ENCODE results near the gene BCL2. TPM values are rescaled to one million over a fixed set of nuclear protein-coding genes. Genes with fewer than 3 reads are reported as not detected.
"Not testable (repeated sequence)": the region's sequence is repeated elsewhere in the genome, so short reads cannot be mapped to it uniquely, and the experiment has no call there.

Gene BCL2
- total RNA-seq, 1 experiment from 2014 or later, result 0.07 TPM

DNA sequence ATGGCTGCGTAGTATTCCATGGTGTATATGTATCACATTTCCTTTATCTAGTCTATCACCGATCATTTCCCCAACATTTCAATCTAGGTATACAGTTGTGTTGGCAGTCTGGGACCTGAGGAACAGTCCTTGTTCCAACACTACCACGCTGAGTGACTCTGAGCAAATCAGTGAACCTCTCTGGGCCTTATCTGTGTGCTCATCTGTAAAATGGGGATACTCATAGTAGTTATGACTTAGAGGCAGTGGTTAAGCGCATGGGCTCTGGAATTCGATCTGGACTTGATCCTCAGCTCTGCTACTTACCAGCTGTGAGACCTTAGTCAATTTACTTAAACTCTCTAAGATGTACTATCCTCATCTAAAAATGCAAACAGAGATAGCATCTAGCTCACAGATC, 85.1 kb downstream of the BCL2 start:
- no peak for DNase-seq (ENCODE audit: low read depth)

DNA sequence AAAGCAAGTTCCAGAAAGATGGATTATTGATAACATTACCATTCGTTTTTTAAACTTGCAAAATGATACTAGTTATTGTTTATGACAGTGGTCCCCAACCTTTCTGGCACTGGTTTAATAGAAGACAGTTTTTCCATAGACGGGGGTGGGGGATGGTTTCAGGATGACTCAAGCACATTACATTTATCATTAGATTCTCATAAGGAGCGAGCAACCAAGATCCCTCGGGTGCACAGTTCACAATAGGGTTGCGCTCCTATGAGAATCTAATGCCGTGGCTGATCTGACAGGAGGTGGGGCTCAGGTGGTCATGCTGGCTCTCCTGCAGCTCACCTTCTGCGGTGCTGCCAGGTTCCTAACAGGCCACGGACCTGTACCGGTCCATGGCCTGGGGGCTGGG, 86.2 kb downstream of the BCL2 start:
- DNase-seq (ENCODE audit: low read depth), result no peak

DNA sequence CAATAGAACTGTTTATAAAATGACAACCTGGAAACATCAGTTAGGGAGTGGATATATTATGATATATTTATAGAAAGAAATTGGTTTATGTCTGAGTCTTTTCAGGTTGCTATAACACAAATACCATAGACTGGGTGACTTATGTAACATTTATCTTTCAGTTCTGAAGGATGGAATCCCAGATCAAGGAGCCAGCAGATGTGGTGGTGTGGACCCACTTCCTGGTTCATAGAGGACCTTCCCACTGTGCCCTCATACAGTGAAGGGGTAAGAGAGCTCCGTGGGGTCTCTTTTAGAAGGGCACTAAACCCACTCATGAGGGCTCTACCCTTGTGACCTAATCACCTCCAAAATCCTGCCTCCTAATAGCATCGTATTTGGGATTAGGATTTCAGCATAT, 86.7 kb downstream of the BCL2 start:
- DNase-seq (ENCODE audit: low read depth), result no peak

DNA sequence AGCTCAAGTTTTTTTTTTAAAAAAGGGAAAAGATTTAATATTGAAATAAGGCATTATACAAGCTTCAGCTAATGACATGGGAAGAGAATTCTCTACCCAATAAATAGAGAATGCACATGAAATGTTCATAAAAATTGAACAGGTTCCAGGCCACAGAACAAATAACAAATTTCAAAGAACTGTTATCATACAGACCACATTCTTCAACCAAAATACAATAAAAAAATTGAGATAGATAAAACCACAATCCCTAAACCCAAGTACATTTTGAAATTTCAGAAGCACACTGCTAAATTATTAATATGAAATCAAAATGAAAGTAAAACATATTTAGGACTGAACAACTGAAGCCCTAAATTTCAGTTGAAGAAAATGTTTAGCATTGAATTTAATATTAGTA, 89.6 kb downstream of the BCL2 start:
- DNase-seq (ENCODE audit: low read depth), result no peak

DNA sequence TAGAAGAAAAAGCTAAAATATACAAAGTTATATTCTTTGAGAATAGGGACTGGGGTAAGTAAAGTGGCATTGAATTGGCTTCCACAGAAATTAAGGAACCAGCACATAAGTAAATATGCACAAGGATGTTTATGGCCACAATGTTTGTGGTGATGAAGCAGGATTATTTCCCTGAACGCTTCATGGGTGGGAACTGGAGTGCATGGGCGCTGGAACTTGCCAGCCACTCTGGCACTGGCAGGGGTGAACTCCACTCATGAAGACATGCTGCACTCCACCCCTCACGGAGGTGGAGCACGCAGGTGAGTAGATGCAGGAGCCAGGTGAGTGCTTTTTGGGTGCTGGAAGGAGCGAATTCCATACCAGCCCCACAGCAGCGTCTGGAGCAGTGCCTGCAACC, 94.1 kb downstream of the BCL2 start:
- DNase-seq (ENCODE audit: low read depth), result no peak

DNA sequence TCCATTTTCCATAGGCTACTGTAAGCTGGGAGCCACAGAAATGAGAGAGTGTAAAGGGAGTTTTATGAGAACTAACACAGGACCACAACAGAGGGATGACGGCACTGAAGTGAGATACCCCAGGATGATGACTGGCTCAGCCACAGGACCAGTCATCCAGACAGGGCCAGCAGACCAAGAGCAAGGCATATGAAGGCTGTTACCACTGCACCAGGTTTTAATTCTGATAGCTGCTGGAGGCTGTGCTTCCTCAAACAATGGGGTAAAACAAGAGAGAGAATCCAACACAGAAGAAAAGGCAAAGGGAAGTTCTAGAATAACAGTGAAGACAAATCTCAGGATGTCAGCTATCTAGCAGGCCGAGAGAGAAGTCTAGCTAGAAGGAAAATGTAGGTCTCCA, 94.9 kb downstream of the BCL2 start:
- DNase-seq (ENCODE audit: low read depth), result no peak

DNA sequence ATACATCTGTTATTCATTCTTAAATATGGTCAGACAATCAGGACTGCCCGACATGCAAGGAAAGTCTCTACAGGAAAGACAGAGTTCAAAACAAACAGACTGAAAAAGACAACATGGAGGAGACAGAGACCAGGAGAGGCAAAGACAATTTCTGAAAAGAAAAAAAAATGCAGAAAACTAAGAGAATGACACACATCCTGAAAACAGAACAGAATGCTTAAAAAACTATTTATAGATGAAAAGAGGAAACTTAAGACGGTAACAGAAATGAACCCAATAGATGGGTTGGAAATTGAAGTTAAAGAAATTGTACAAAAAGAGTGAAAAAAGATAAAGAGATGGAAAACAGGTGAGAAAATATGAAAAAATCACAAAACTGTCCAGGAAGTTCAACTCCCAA, 95.7 kb downstream of the BCL2 start:
- DNase-seq (ENCODE audit: low read depth), result no peak

DNA sequence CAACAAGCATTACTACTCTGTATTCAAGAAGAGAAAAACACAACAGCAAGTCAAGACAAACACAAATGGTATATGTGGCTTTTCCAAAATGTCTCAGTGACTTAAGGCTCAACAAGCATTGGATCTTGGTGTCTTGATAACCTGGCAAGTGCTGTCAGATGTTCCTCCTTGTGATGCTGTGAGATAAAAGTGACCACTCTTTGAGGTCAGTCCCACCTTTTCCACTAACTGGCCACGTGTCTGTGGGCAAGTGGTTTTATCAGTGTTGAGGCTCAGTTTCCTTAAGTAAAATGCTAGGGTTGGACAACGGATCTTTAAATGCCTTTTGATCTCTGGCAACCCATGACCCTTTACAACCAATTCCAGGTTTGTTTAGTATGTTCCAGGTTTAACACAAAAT, 98.7 kb downstream of the BCL2 start:
- DNase-seq (ENCODE audit: low read depth), result no peak

DNA sequence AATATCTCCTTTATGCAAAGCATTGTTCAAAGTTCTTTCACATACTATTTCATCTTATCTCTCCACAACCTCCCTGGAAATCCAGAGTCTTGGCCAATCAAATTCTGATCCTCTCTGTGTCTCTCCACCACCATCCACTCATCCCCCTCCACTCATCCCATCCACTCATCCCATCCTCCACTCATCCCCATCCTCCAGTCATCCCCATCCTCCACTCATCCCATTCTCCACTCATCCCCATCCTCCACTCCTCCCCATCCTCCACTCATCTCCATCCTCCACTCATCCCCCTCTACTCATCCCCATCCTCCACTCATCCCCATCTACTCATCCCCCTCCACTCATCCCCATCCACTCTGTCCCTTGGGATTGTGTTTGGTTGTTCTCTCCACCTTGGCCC, 101.1 kb downstream of the BCL2 start:
- no peak for DNase-seq (ENCODE audit: low read depth)

DNA sequence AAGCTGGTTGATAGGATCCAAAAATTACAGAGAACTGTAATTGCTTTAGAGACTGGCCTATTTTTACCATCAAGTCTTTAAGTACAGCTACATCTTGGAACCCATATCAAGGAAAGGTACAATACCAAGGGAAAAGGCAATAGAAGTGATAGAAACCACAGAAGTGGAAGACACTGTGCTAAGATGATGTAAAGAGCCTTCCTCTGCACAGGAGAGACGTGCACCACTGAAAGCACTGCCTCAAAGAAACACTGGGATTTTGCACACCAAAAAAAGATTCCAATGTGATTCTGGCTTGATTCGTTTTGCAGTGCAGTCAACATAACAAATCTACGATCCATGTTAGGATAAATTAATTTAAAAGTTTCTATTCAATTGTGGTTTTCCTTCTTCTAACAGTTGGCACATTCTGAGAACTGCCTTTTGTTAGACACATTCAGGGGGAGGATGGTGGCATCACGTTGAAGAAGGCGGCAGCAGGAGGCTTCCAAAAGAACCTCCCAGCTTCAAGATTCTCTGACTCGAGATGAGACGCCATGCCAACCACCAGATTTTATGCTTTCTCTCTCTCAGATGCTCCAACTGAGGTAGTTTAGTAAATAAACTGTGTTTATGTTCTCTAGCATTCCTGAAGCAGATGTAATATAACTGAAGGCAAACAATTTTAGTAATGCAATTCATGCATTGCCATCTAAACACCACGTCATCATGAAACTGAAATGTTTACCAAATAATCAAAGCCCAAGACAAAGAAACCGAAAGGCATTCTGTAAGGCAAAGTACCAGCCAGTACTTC, 102.9 kb downstream of the BCL2 start:
- DNase-seq (ENCODE audit: low read depth), result no peak

DNA sequence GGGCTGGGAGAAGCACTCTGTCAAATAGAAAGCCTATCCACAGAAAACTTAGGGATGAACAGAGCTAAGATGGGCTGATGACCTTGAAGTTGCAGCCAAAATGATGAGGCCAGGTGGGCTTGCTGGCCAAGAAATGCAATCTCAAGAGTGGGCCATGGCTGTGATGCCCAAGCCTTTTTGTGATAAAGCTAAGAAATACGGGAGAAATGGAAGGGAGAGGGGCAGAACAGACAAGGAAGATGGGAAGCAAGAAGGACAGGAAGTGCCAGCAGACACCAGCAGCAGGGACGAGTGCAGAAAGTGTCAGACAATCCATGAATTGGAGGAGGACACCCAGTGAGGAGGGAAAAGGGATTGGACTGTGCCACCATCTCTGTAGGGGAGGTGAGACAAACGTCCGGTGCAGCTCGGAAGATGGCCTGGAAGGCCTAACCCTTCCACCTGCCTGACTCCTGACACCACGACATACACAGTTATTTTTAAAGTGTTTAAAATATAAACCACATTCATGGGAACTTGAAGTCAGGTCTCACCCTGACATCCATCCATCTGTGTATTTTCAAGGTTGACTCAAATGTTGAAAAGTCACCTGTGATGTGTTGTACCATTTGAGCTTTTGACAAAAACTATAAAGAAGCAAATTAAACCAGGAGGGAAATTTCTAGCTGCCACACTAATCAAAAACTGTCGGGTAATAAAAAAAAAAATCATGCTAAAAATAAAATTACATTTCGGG, 105.5 kb downstream of the BCL2 start:
- DNase-seq (ENCODE audit: low read depth), result no peak

DNA sequence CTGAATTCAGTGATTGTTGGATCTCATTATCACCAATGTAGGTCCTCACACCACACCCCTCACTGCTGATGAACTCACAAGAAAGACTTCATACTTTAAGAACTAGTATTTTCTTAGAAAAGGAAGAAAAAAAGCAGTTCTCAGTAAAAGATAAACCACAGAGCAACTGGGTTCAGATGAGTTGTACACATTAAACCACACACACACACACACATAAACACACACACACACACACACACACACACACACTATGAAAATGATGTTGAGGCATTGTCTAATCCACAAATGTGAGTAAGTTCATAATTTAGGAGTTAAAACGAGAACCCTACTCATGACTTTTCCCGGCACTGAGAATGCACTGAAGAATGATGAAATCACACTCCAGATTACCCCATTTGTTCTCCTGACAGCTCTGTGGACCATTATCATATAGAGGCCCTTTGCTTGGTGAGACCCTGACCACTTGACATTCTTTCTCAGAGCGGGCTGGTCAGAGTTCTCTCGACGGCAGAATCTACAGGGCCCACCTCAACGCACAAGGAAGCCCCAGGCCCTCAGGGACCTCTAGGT, 106.2 kb downstream of the BCL2 start:
- no peak for DNase-seq (ENCODE audit: low read depth)

DNA sequence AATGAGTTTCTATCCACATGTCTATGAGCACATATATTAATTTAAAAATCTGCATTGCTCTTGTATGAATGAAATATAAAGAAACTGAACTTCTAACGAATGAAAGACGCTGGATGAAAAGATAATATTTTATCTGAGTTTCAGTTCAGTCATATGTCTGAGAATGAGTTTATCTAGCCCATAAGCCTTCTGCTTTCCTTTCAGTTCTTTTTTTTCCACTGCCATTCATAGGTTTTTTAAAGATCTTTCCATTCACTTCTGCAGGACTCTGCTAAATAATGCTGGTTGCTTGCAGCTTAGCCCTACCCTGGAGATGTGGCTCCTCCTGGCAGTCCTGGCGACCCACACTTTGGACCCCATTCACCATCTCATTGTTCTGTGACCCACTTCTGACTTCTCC, 109.0 kb downstream of the BCL2 start:
- DNase-seq (ENCODE audit: low read depth), result no peak

DNA sequence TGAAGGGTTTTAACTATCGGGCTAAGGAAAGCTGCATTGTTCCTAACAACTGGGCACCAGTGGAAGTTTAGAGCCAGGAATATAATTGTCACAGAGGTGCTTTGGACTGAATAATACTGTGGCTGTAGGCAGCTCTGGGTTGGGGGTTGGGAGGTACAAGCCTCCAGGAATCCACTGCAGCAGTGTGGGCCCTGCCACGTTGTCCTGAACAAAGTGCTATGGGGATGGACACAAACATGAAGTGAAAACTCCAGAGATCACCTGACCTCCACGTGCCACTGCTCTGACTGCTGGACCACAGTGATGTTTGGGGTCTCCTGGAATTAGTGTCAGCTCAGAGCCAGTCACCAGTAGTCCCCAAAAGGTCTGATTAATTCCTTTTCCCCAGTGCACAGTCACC, 110.9 kb downstream of the BCL2 start:
- no peak for DNase-seq (ENCODE audit: low read depth)

DNA sequence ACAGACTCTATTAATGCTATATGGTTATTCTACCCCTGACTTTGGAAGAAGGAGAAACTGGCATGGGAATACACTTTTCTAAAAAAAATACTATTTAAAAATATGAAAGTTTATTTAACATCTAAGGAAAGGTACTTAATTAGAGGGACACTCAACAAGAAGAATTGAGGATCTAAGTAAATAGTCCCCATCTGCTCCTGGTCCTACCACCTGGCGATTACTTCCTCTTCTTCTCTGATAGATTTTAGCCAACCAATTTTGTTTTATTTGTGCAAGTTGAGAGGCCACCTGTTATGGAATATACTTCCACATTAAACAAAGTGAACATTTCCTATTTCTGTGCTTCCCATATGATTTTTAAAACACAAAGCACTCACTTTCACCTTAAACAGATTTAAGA, 111.7 kb downstream of the BCL2 start:
- DNase-seq (ENCODE audit: low read depth), result no peak

DNA sequence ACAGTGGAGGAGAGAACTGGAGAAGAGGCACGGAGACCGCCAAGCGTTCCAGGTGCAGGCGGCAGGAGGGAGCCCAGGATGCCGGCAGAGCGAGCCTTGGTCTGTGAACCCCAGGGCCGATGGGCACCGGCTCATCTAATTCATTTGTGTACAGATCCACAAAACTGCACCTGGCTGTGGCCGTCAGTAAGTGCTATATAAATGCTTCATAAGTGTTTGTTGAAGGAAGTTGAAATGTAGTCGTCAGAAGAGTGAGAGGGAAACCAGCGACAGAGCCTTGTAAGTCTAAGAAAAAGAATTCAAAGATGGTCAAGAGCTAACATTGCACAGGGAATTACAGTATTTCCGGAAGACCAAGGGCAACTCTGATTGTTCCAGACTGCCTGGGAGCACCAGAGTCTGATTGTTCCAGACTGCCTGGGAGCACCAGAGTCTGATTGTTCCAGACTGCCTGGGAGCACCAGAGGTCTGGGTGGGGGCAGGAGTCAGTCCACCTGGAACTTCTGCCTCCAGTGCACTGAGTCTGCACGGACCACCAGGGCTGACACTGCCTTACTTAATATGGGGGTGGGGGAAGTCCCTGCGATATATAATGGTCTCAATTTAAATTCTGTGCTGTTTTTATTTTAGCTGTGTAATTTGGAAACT, 112.3 kb downstream of the BCL2 start:
- no peak for DNase-seq (ENCODE audit: low read depth)

DNA sequence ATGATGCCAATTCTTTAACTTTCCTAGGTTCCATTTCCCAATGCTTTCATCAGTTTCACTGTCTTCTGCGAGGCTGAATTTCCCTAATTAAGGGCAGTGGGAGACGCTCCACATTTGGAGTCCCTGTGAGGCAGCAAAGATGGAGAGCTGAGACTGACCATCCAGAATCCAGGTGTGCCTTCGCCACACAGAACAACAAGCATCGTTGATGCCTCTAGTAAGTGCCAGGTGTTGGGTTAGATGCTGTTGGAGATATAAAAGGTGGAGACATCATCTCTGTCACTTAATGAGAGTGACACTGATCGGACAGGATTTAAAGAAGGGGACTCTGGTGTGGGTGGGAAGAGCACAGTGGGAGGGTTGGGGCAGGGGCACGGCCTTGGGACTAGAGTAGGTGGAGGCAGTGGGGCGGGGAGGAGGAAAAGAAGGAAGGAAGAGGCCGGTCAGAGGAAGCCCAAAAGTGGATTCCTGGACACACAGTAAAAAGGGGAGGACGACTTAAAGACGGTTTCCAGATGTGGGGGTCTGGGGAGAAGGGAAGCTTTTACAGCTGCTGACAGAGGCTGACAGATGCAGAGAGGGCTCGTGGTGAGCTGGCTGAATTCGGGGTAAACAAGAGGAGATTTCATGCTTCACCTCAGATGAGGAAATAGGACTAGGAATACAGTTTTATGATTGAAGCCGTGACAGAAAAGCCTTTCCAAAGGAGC, 113.0 kb downstream of the BCL2 start:
- DNase-seq (ENCODE audit: low read depth), result no peak

DNA sequence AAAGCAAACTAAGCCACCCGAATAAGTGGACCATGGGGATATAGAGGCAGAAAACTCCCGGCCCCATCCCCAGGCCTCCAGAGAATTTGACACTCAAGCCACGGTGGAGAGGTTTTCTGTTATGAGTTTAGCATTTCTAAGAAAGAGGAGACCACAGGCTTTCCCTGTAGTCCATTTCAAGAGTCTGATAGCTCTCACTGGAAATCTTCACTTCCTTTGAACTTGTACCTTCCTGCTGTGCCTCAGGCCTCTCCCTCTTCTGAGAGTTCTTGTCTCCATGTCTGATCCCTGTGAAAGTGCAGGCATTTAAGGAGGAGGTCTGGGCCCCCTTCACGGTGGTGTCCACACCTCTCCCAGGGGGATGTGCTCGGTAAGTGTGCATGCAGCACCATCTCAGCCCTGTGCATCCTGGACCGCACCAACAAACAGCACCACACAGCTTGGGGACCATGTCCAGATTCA, 113.7 kb downstream of the BCL2 start:
- DNase-seq (ENCODE audit: low read depth), result no peak

DNA sequence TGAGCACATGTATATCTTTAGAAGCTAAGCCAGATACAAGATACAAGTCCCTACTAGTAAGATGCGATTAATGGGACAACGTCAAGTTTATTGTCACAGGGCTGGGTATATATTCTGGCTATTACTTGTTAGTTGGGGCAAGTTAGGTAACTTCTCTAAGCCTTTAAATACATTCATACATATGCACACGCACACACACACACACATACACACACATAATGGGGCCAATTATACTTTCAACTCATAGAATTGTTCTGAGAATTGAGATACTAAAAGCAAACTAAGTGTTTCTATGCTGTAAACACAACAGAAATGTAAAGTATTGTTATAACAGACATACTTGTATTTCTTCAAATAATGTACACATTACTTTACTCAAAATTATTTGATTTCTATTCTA, 116.1 kb downstream of the BCL2 start:
- DNase-seq (ENCODE audit: low read depth), result no peak

DNA sequence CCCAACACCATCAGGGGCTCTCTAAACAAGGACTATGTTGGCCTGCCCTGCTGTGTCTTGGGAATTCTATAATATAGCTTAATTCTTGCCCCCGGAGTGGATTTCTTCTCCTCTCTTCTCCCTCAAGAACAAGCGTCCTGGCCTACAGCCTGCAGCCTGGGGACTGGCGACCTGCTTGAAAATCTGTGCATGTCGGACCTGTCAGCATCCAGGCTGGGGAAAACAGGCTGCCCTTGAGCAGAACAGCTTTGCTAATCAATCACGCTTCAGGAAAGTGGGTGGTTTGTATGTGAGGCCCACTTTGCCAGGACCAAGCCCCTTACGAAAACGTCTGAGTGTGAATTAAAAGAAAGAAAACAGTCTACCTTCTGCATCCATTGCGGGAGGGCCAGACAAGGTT, 116.7 kb downstream of the BCL2 start:
- DNase-seq (ENCODE audit: low read depth), result no peak

DNA sequence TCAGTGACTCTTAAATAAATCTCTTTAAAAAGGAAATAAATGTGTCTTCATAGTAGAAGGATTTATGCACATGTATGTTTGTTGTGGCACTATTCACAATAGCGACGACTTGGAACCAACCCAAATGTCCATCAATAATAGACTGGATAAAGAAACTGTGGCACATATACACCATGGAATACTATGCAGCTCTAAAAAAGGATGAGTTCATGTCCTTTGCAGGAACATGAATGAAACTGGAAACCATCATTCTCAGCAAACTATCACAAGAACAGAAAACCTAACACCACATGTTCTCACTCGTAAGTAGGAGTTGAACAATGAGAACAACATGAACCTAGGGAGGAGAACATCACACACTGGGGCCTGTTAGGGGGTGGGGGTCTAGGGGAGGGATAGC, 118.1 kb downstream of the BCL2 start:
- DNase-seq (ENCODE audit: low read depth), result not testable (repeated sequence)

DNA sequence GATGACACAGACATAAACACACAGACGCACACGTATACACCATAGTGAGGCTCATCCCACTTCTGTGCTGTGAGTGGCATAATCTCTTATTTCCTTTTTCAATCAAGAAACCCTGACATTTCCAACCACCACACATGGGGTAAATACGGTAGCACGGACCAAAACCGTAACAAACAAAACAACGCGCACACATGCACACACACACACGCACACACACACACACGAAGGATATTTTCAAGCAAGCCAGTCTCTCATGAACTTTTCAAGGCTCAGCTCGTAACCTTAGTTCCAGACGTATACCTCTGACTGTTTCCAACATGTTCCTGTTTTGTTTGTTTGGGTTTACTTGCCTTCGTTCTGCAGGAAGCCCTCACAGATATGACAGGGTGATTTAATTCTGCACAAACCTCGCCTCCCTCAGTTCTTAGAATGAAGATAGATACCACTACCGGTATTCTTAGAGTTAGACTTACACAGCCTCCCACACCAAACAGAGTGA, 119.8 kb downstream of the BCL2 start:
- DNase-seq (ENCODE audit: low read depth), result no peak

All from M059J (cell line).